Liver (tissue), 9 donors: ENCODE results near the gene SLX4IP. TPM values are rescaled to one million over a fixed set of nuclear protein-coding genes. Genes with fewer than 3 reads are reported as not detected.

ENCODE experiments used
- DNase-seq: peaks from one replicate; pipeline ENCODE4 v3.0.0-alpha.2; 2017; ENCODE audit warnings: low spot score
- H3K27ac ChIP-seq, 2 donors: one replicate each; pipeline ENCODE4 v1.7.0; 2013; ENCODE audit warnings: inconsistent platforms in 2 of 2, low read length in 2 of 2, control low read depth in 1 of 2, low read depth in 1 of 2, mild to moderate bottlenecking in 1 of 2
- H3K27me3 ChIP-seq, 4 donors: one replicate each; pipeline versions ENCODE4 v1.6.1 to v1.7.0; 2013; ENCODE audit warnings: low read length in 3 of 4, inconsistent platforms in 1 of 4, mild to moderate bottlenecking in 1 of 4, moderate library complexity in 1 of 4; ENCODE audit not compliant: control insufficient read depth in 4 of 4, insufficient read depth in 4 of 4
- H3K36me3 ChIP-seq, 4 donors: one replicate each; pipeline versions ENCODE4 v1.6.1 to v1.7.0; 2013; ENCODE audit warnings: low read length in 3 of 4, mild to moderate bottlenecking in 3 of 4, low read depth in 1 of 4, moderate library complexity in 1 of 4; ENCODE audit not compliant: control insufficient read depth in 4 of 4, insufficient read depth in 3 of 4
- H3K4me1 ChIP-seq, 4 donors: one replicate each; pipeline versions ENCODE4 v1.6.1 to v1.7.0; 2013; ENCODE audit warnings: low read length in 3 of 4, mild to moderate bottlenecking in 3 of 4, moderate library complexity in 1 of 4; ENCODE audit not compliant: control insufficient read depth in 4 of 4, insufficient read depth in 4 of 4
- H3K4me3 ChIP-seq, 3 donors: one replicate each; pipeline versions ENCODE4 v1.6.1 to v1.7.0; 2013; ENCODE audit warnings: low read length in 3 of 3, control low read depth in 1 of 3, low read depth in 1 of 3, mild to moderate bottlenecking in 1 of 3
- H3K9ac ChIP-seq, 2 donors: one replicate each; pipeline ENCODE4 v1.7.0; 2013; ENCODE audit warnings: low read length in 2 of 2, mild to moderate bottlenecking in 2 of 2, moderate library complexity in 2 of 2, control low read depth in 1 of 2, low read depth in 1 of 2
- H3K9me3 ChIP-seq, 4 donors: one replicate each; pipeline versions ENCODE4 v1.6.1 to v1.7.0; 2013; ENCODE audit warnings: low read length in 3 of 4; ENCODE audit not compliant: control insufficient read depth in 4 of 4
- CTCF ChIP-seq: fragments of 150-350 bp; IDR thresholded peaks from 2 replicates; pipeline ENCODE4 v1.5.1; 2017; ENCODE audit warnings: improper control_type of control experiment, low read depth, low read length; ENCODE audit not compliant: missing input control
- EGR1 ChIP-seq, 2 donors: IDR thresholded peaks; 2 replicates each; pipeline ENCODE4 v1.6.1; 2016 to 2018; ENCODE audit warnings: antibody characterized with exemption in 2 of 2, low read depth in 2 of 2
- FOXA1 ChIP-seq: IDR thresholded peaks from 2 replicates; pipeline ENCODE4 v1.6.1; 2016; ENCODE audit warnings: antibody characterized with exemption
- HNF4A ChIP-seq, 2 donors: conservative IDR thresholded peaks; 2 replicates each; pipeline ENCODE4 v1.6.1; 2016; ENCODE audit warnings: antibody characterized with exemption in 2 of 2, mild to moderate bottlenecking in 2 of 2
- HNF4G ChIP-seq: IDR thresholded peaks from 2 replicates; pipeline ENCODE4 v1.6.1; 2016; ENCODE audit warnings: antibody characterized with exemption
- JUND ChIP-seq, 2 donors: IDR thresholded peaks; 2 replicates each; pipeline ENCODE4 v1.6.1; 2016; ENCODE audit warnings: antibody characterized with exemption in 2 of 2
- NR2F2 ChIP-seq: IDR thresholded peaks from 2 replicates; pipeline ENCODE4 v1.6.1; 2016; ENCODE audit warnings: antibody characterized with exemption
- RAD21 ChIP-seq, 2 donors: IDR thresholded peaks; 2 replicates each; pipeline ENCODE4 v1.6.1; 2016; ENCODE audit warnings: antibody characterized with exemption in 2 of 2, mild to moderate bottlenecking in 2 of 2
- REST ChIP-seq: IDR thresholded peaks from 2 replicates; pipeline ENCODE4 v1.6.1; 2016; ENCODE audit warnings: antibody characterized with exemption, mild to moderate bottlenecking
- RXRA ChIP-seq, 2 donors: IDR thresholded peaks; 2 replicates each; pipeline ENCODE4 v1.6.1; 2017 to 2018; ENCODE audit warnings: antibody characterized with exemption in 2 of 2, mild to moderate bottlenecking in 1 of 2
- SP1 ChIP-seq: IDR thresholded peaks from 2 replicates; pipeline ENCODE4 v1.6.1; 2018; ENCODE audit warnings: antibody characterized with exemption, mild to moderate bottlenecking
- TAF1 ChIP-seq: conservative IDR thresholded peaks from 2 replicates; pipeline ENCODE4 v1.6.1; 2016; ENCODE audit warnings: antibody characterized with exemption, mild to moderate bottlenecking
- YY1 ChIP-seq: IDR thresholded peaks from 2 replicates; pipeline ENCODE4 v1.6.1; 2016; ENCODE audit warnings: antibody characterized with exemption, mild to moderate bottlenecking
- WGBS: extraction: QIAGEN DNeasy Blood & Tissue Kit; methylation state at CpG from one replicate; pipeline ENCODE4 v1.1.7; 2013; 5-methylcytosine and 5-hydroxymethylcytosine counted together
- polyA plus RNA-seq, 2 donors: library from polyadenylated mRNA; stranded (reverse) in 1 of 2; unstranded in 1 of 2; fragments of 200-250 nt in 1 of 2; fragments of >200 nt in 1 of 2; fragmentation: Nextera tagmentation in 1 of 2; extraction: Ambion mirVana in 1 of 2; gene quantifications; one replicate each; pipeline versions ENCODE4 v1.2.1 to v1.2.3, GENCODE V29; 2013 to 2015
- total RNA-seq, 2 donors: library from RNA; depleted of rRNA; stranded (reverse); fragments of >200 nt; gene quantifications; one replicate each; pipeline ENCODE4 v1.2.3, GENCODE V29; 2014
- TF ChIP-seq, protein P1 (sequence below): IDR thresholded peaks from 2 replicates; pipeline ENCODE4 v1.6.1; 2016; ENCODE audit warnings: antibody characterized with exemption
- TF ChIP-seq, protein P2 (sequence below): IDR thresholded peaks from 2 replicates; pipeline ENCODE4 v1.6.1; 2016; ENCODE audit warnings: antibody characterized with exemption
- donor health status: healthy.
- donor health status: healthy.
- donor health status: healthy.
- donor health status: healthy.
- donor health status: healthy.

The SLX4IP gene
- total and polyA plus RNA-seq, 4 donors = 1.1 to 3.4 (median 2.7) TPM

GRCh38 chr20:10659651-10660601 lies 224.8 kb downstream of the SLX4IP start:
- Histone ChIP-seq H3K4me3 (no peak overlapping the region), H3K9me3 (no peaks in the 10 kb centered on the region), H3K27me3 (no peaks in the 10 kb centered on the region), H3K36me3 (peaks cover 0 to 7% (median 2%) of the 10 kb centered on the region in 4 donors), H3K4me1 (no peaks in the 10 kb centered on the region), H3K27ac (no peak overlapping the region), H3K9ac (no peak overlapping the region)
- DNase-seq = no peak
- 86% methylated on average over 12 of the region's 12 CpGs for WGBS
- no peak for TF ChIP-seq EGR1 (IDR thresholded peaks at IDR 0.05; ENCODE audit: low read depth in 2 of 2)

DNA sequence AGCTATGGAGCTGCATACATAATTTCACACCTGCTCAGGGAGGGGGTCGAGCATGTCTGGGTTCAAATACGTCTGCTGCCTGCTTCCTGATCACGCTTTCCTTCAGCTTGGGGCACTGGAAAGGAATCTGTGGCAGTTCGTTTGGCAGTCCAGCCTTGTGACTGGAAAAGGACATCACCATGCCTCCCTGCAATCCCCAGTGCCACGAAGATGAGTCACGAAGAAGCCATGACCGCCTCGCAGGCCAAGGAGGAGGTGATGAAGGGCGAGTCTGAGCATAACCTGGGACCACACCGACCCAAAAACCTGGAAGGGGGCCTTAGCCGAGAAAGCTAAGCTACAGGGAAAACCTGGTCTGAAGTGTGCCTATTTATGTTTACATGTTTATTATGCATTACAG lies 225.6 kb downstream of the SLX4IP start:
- WGBS = 83% methylated on average over 11 of the region's 11 CpGs
- H3K36me3 ChIP-seq = peaks cover 0 to 7% (median 2%) of the 10 kb centered on the region in 4 donors
- TF ChIP-seq SP1 (no peak), TAF1 (no peak), RAD21 (IDR thresholded peaks at IDR 0.05) (no peak), FOXA1 (no peak), JUND (IDR thresholded peaks at IDR 0.05) (no peak), NR2F2 (no peak), HNF4A (conservative IDR thresholded peaks at IDR 0.05) (no peak), CTCF (no peak), HNF4G (no peak)
- TF ChIP-seq, protein P1, sequence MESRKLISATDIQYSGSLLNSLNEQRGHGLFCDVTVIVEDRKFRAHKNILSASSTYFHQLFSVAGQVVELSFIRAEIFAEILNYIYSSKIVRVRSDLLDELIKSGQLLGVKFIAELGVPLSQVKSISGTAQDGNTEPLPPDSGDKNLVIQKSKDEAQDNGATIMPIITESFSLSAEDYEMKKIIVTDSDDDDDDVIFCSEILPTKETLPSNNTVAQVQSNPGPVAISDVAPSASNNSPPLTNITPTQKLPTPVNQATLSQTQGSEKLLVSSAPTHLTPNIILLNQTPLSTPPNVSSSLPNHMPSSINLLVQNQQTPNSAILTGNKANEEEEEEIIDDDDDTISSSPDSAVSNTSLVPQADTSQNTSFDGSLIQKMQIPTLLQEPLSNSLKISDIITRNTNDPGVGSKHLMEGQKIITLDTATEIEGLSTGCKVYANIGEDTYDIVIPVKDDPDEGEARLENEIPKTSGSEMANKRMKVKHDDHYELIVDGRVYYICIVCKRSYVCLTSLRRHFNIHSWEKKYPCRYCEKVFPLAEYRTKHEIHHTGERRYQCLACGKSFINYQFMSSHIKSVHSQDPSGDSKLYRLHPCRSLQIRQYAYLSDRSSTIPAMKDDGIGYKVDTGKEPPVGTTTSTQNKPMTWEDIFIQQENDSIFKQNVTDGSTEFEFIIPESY = no peak
- H3K4me1 ChIP-seq = no peaks in the 10 kb centered on the region
- H3K27ac ChIP-seq = no peak overlapping the region
- no peak overlapping the region for H3K9ac ChIP-seq
- H3K27me3 ChIP-seq = no peaks in the 10 kb centered on the region
- no peaks in the 10 kb centered on the region for H3K9me3 ChIP-seq
- H3K4me3 ChIP-seq = no peak overlapping the region
- DNase-seq = no peak

DNA sequence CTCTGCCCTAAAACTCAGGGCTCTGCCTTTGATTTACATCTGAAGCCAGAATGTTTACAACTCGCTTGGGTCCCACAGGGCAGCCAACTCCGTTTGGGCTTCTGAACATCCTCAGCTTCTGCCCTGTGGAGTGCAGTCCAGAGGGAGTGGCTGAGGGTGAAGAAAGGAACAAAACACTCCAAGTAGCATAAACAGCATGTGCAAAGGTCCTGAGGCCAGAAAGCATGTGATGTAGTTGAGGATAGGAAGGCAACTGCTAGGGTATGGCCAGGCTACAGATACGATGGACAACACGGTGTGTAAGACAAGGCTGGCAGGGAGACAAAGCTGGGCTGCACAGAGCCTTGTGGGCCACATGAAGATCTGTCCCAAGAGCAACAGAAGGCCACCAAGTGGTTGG lies 226.2 kb downstream of the SLX4IP start:
- Histone ChIP-seq H3K9me3 (no peaks in the 10 kb centered on the region), H3K4me1 (no peaks in the 10 kb centered on the region), H3K36me3 (peaks cover 0 to 7% (median 2%) of the 10 kb centered on the region in 4 donors), H3K9ac (no peak overlapping the region), H3K27me3 (no peaks in the 10 kb centered on the region), H3K4me3 (no peak overlapping the region), H3K27ac (no peak overlapping the region)
- DNase-seq = no peak
- WGBS = 89% methylated on average over 4 of the region's 4 CpGs
- TF ChIP-seq FOXA1 (no peak), RXRA (IDR thresholded peaks at IDR 0.05) (no peak), SP1 (no peak), RAD21 (IDR thresholded peaks at IDR 0.05) (no peak), HNF4G (no peak), TAF1 (no peak), YY1 (no peak), HNF4A (conservative IDR thresholded peaks at IDR 0.05) (no peak), REST (no peak)
- TF ChIP-seq, protein P1 = no peak
- TF ChIP-seq, protein P2, sequence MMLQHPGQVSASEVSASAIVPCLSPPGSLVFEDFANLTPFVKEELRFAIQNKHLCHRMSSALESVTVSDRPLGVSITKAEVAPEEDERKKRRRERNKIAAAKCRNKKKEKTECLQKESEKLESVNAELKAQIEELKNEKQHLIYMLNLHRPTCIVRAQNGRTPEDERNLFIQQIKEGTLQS = no peak
